ENCODE data around the gene SFTPA2.
"Not testable (repeated sequence)": the region's sequence is repeated elsewhere in the genome, so short reads cannot be mapped to it uniquely, and the experiment has no call there.

Gene SFTPA2

GRCh38 chr10:79560160-79560709, at the start of gene SFTPA2:
Gene SFTPA2 (minus strand): TSS chr10:79560407. CDS start chr10:79559483, 924 bp downstream.
- DNase-seq: no peak

- DNase-seq: peak; percentile 1
Measured at GRCh38 chr10:79608505-79609375, 48.5 kb upstream of the SFTPA2 start.

DNA sequence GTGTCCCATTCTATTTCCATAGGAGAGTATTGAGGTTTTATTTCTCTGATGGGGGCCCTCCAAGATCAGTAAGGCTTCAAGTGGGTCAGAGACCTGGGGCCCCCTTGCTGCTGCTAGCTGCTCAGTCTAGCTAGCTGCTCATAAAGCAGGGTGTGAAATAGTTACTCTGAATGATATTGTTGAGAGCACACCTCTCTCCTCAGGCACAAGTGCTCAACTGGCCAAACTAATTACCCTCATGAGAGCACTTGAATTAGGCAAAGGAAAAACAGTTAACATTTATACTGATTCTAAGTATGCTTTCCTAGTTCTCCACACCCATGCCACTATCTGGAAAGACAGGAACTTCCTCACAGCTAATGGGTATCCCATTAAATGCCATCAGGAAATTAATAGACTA, 45.1 kb upstream of the SFTPA2 start:
- DNase-seq: no peak

- no peak for DNase-seq
Measured at GRCh38 chr10:79604294-79604693, 44.1 kb upstream of the SFTPA2 start.

DNA sequence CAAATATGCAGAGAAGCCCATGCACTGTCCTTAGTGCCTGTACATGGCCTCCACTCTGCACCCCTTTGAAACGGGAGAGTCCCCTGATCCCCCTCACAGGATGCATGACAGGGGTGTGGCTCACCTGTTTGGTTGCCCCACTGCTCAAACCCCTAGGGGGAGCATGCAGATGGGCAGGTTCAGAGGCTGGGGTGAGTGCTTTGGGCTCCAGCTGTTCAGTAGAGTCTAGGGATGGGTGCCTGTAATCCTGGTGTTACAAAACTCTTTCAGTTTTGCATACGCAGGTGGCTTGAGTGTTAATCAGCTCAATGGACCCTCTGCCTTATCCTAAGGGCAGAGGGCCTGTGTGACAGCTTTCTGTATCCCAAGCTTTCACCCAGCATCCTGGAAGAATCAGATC, 42.7 kb upstream of the SFTPA2 start:
- no peak for DNase-seq

DNA sequence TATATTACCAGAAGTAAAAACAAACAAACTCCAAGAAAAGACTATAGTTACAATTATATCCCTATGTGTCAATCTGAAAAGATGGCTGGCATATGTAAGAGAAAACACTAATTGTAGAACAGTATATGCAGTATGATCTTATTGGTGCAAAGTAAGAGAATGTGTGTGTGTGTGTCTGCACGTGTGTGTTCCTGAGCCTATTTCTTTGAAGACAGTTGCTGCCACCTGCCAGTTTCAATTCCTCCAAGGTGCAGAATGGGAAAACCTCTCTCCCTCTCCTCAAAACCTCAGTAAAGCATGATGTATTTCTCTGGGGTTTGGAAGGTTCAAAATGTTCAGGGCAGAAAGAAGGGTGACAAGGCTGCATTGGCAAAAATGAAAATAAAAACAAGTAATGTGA, 41.7 kb upstream of the SFTPA2 start:
- DNase-seq: no peak

- not testable (repeated sequence) for DNase-seq
Measured at GRCh38 chr10:79599644-79600043, 39.4 kb upstream of the SFTPA2 start.

GRCh38 chr10:79595510-79595909, 35.3 kb upstream of the SFTPA2 start:
- DNase-seq: no peak

GRCh38 chr10:79594565-79594964, 34.4 kb upstream of the SFTPA2 start:
- not testable (repeated sequence) for DNase-seq

DNA sequence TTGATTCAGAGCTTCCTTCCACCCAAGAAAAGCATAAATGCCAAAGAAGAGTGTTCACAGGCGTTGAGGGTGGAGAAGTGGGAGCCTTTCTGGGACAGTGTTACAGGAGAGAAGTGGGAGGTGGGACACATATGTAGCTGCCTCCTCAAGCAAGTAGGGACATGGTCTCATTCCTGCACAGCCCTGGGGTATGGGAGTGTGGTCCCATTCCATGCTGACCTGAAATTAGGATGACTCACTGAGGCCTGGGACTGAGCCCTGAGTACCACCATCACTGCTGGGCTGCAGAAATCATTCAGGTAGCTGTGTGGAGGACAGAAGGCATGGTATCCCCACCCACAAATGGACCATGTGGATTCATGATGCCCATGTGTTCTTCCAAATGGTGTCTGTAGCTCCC, 33.2 kb upstream of the SFTPA2 start:
- DNase-seq: no peak

GRCh38 chr10:79588800-79589199, 28.6 kb upstream of the SFTPA2 start:
- DNase-seq: no peak

DNA sequence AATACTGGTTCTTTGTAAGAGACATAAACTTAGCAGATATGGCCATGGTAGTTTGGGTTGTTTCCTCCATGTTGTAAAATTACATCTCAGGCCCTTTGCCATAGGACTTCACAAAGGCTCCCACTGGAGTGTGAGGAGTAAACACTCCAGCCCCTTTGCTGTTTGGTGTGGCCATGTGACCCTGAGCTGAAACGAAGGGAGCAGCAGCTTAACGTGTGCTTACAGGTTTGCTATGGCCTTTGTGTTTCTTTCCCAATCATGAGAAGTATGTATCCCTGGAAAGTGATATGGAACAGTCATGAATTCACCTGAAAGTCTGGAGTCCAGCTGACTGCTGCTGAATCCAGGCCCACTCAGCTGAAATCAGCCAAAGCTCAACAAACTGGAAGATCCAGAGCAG, 26.7 kb upstream of the SFTPA2 start:
- no peak for DNase-seq

GRCh38 chr10:79585870-79586527, 25.8 kb upstream of the SFTPA2 start:
- no peak for DNase-seq

- DNase-seq: no peak
Measured at GRCh38 chr10:79583488-79584024, 23.3 kb upstream of the SFTPA2 start.

DNA sequence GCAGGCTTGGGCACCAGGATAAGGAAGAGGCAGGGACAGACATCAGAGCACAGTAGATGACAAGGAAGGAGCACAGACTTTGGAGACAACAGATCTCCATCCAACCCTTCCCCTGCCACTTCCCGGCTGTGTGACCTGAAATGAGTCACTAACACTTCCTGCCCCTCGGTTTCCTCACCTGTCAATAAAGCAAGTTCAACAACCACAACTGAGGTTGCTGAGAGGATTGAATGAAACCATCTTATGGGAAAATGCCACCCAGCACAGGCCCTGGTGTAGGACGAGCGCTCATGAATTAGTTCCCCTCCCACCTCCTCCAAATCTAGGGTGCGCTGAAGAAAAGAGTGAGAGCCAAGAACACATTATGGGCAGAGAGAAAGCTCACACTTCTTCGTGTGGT, 22.7 kb upstream of the SFTPA2 start:
- not testable (repeated sequence) for DNase-seq

DNA sequence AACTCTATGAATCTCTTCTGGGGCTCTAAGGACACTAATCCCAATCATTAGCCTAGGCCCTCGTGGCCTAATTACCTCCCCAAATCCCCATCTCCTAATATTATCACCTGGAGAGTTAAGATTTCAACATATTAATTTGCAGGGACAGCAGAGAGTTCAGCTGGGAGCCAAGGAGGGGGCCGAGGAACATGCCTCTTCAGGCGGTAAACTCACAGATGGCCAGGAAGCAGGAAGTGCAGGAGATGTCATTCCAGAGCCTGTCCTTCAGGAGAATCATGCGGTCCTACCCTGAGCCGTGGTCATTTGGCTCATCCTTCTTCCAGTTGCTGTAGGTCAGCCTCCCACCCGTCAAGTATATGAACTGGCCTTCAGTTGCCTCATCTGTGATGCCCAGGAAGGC, 21.9 kb upstream of the SFTPA2 start:
- no peak for DNase-seq

GRCh38 chr10:79581044-79581443, 20.8 kb upstream of the SFTPA2 start:
- DNase-seq: no peak

DNA sequence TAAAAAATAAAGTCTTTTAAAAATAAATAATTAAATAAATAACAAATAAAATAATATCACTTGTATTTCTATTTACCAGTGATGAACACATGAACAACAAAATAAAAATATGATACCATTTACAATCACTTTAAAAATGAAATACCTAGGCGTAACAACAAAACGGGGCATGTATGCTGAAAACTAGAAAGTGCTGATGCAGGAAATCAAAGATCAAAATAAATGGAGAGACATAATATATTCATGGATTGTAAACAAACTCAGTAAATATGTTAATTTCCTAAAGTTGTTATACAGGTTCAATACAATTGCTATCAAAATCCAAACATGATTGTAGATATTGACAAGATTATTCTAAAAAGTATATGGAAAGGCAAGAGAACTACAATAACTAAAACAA, 19.2 kb upstream of the SFTPA2 start:
- no peak for DNase-seq

- not testable (repeated sequence) for DNase-seq
Measured at GRCh38 chr10:79570624-79571023, 10.4 kb upstream of the SFTPA2 start.

DNA sequence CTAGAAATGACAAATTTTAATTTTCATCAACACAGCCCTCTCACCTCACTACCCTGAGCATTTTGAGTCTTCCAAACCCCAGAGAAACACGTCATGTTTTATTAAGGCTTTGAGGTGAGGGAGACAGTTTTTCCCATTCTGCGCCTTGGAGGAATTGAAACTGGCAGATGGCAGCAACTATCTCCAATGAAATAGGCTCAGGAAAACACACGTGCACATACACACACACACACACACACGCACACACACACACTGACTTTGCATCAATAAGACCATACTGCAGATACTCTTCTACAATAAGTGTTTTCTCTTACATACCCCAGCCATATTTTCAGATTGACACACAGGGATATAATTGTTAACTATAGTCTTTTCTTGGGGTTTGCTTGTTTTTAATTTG, 3.2 kb upstream of the SFTPA2 start:
- no peak for DNase-seq

GRCh38 chr10:79562135-79562756, 2.0 kb upstream of the SFTPA2 start:
- no peak for DNase-seq

- DNase-seq: no peak
Measured at GRCh38 chr10:79561257-79561656, 1.1 kb upstream of the SFTPA2 start.

DNA sequence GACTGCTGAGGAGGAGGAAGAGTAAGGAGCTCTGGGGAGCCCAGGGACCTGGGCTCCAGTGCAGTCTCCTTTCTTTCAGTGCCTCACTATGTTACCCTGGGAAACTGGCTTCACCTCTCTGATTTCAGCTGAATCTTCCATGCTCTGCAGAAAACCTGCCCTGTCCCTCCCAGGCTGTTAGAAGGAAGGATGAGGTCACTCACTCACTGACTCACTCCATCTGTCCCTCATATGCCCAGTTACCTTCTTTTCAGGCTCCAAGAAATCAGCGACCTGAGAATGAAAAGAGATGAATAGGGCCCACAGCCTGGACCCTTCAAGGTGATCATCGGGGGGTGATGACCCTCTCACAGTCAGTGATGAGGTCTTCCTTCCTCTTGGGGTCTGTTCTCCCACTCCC, 481 bp downstream of the SFTPA2 start:
- DNase-seq: no peak

Data from NCI-H1105 treated with DMSO at 0.1 percent for 48 hours (cell line).